Adrenal gland (tissue), 12 donors: ENCODE data around the gene PLA2G10. TPM values are rescaled to one million over a fixed set of nuclear protein-coding genes. Genes with fewer than 3 reads are reported as not detected.
"Not testable (repeated sequence)": the region's sequence is repeated elsewhere in the genome, so short reads cannot be mapped to it uniquely, and the experiment has no call there.

Experiments
- DNase-seq, 7 donors: peaks; one replicate each; pipeline ENCODE4 v3.0.0-alpha.2; 2019 to 2020
- H3K27ac ChIP-seq, 5 donors: fragments of 200-600 bp; sonication (generic) in 4 of 5; 1 replicate in 3 of 5; 2 replicates in 2 of 5; pipeline versions ENCODE4 v1.5.1 to v1.8.0; 2016 to 2020; ENCODE audit warnings: mild to moderate bottlenecking in 1 of 5
- H3K27me3 ChIP-seq: fragments of 200-600 bp; 2 replicates; pipeline ENCODE4 v1.8.0; 2021
- H3K36me3 ChIP-seq, 2 donors: fragments of 200-600 bp; replicated peaks in 1 of 2; 1 replicate in 1 of 2; 2 replicates in 1 of 2; pipeline versions ENCODE4 v1.5.1 to v1.8.0; 2018 to 2022
- H3K4me1 ChIP-seq, 2 donors: fragments of 200-600 bp; replicated peaks in 1 of 2; 1 replicate in 1 of 2; 2 replicates in 1 of 2; pipeline versions ENCODE4 v1.5.1 to v1.8.0; 2018 to 2021
- H3K4me3 ChIP-seq, 4 donors: fragments of 200-600 bp; sonication (generic) in 3 of 4; one replicate each; pipeline ENCODE4 v1.5.1; 2016 to 2018
- H3K9me3 ChIP-seq, 3 donors: fragments of 200-600 bp; sonication (generic) in 1 of 3; replicated peaks in 1 of 3; 1 replicate in 2 of 3; 2 replicates in 1 of 3; pipeline versions ENCODE4 v1.5.1 to v1.8.0; 2016 to 2021
- CTCF ChIP-seq, 6 experiments: fragments of 450-650 bp in 4 of 6; fragments of 200-600 bp in 2 of 6; sonication (generic) in 1 of 6; IDR thresholded peaks; 1 replicate in 5 of 6; 2 replicates in 1 of 6; pipeline versions ENCODE4 v1.5.1 to v1.8.0; 2016 to 2021; ENCODE audit warnings: antibody characterized with exemption in 6 of 6, mild to moderate bottlenecking in 2 of 6, moderate library complexity in 1 of 6
- POLR2A ChIP-seq, 2 donors: fragments of 450-650 bp; IDR thresholded peaks; one replicate each; pipeline ENCODE4 v1.6.1; 2017; ENCODE audit warnings: antibody characterized with exemption in 2 of 2, mild to moderate bottlenecking in 2 of 2, moderate library complexity in 1 of 2
- WGBS, 4 donors: extraction: QIAGEN DNeasy Blood & Tissue Kit in 2 of 4; methylation state at CpG; one replicate each; pipeline versions ENCODE4 v1.1.5 to v1.1.7; 2013 to 2017; 5-methylcytosine and 5-hydroxymethylcytosine counted together
- intact Hi-C, 2 donors: fragments of 100-400 bp; cut with DNase I; formaldehyde crosslinking; loops; one replicate each; pipeline versions ENCODE4 v1.14.1 to v1.15.0; 2022 to 2023
- polyA plus RNA-seq, 3 donors: library from polyadenylated mRNA; stranded (reverse); fragments of 200-250 nt in 2 of 3; fragments of 350-450 nt in 1 of 3; fragmentation: Illumina TruSeq in 1 of 3; extraction: RNeasy Lipid Tissue Mini Kit (QIAGEN cat#74804) in 1 of 3; gene quantifications; one replicate each; pipeline ENCODE4 v1.2.3, GENCODE V29; 2013 to 2014
- total RNA-seq, 9 donors: library from RNA; depleted of rRNA in 4 of 9; stranded (reverse); fragments of >200 nt in 4 of 9; fragments of 120-200 nt in 1 of 9; fragmentation: NEBNext Ultra II Directional in 1 of 9; extraction: Animal tissue kit (Norgen Biotek cat#: 25700) in 1 of 9; gene quantifications; one replicate each; pipeline versions ENCODE4 v1.1.0 to v1.2.4, GENCODE V29; 2013 to 2023
- donor health status: healthy with polysubstance abuse.
- donor health status: Bipolar disorder and iron deficiency.
- donor health status: DM: yes; HTN: yes; CAD: no.
- donor health status: DM: no; HTN: no; CAD: no.
- donor health status: DM: no; HTN: no; CAD: no.
- donor health status: DM: yes; HTN: yes; CAD: no.

The PLA2G10 gene
- total and polyA plus RNA-seq, 12 donors, result not detected

- Histone ChIP-seq H3K27ac (no peak overlapping the region), H3K4me1 (peaks cover 10 to 19% of the 10 kb centered on the region in 2 donors), H3K36me3 (peaks cover 0 to 6% of the 10 kb centered on the region in 2 donors), H3K9me3 (no peaks in the 10 kb centered on the region), H3K27me3 (no peaks in the 10 kb centered on the region), H3K4me3 (no peak overlapping the region)
- TF ChIP-seq CTCF (IDR thresholded peaks at IDR 0.05) (no peak), POLR2A (IDR thresholded peaks at IDR 0.05) (no peak)
- intact Hi-C loops, result no loop called here
- DNase-seq, result no peak
- 77 to 80% (median 78%) methylated on average over 12 of the region's 12 CpGs for WGBS, 4 donors
These were observed 58.5 kb downstream of the PLA2G10 start for GRCh38 chr16:14635395-14636165.

GRCh38 chr16:14634389-14634725 is 59.8 kb downstream of the PLA2G10 start:
- Histone ChIP-seq H3K36me3 (peaks cover 0 to 6% of the 10 kb centered on the region in 2 donors), H3K27ac (peak overlapping the region in 2 of 5 donors; percentile 94 to 97), H3K4me1 (peaks cover 10 to 20% of the 10 kb centered on the region in 2 donors), H3K9me3 (no peaks in the 10 kb centered on the region), H3K4me3 (peak overlapping the region in 1 of 4 donors; percentile 68), H3K27me3 (no peaks in the 10 kb centered on the region)
- 61 to 72% (median 71%) methylated on average over 7 of the region's 7 CpGs for WGBS, 4 donors
- intact Hi-C loops, result no loop called here
- DNase-seq, result no peak
- no peak for TF ChIP-seq CTCF (IDR thresholded peaks at IDR 0.05)
- no peak for TF ChIP-seq POLR2A (IDR thresholded peaks at IDR 0.05)

- peak within 1 kb of the TSS; percentile 94 to 97 (median 97) for H3K27ac ChIP-seq
- WGBS, 4 donors, result 0 to 1% (median 0%) methylated on average over 24 to 69 of the region's 69 CpGs
- peak within 1 kb of the TSS; percentile 68 to 99 (median 96) for H3K4me3 ChIP-seq
- intact Hi-C loops, result no loop called here
- peaks cover 10 to 32% of the 10 kb centered on the region in 2 donors for H3K4me1 ChIP-seq
- no peaks in the 10 kb centered on the region for H3K9me3 ChIP-seq
- peak; percentile 99 to 100 (median 99) for DNase-seq
- peak; percentile 98 to 99 for TF ChIP-seq POLR2A (IDR thresholded peaks at IDR 0.05)
- TF ChIP-seq CTCF (IDR thresholded peaks at IDR 0.05), result no peak
- H3K36me3 ChIP-seq, result peaks cover 0 to 2% of the 10 kb centered on the region in 2 donors
- no peaks in the 10 kb centered on the region for H3K27me3 ChIP-seq
These were observed 61.2 kb downstream of the PLA2G10 start, which contains the start of gene BFAR for GRCh38 chr16:14632693-14633569. Gene BFAR, plus strand, starts transcription at chr16:14632951. Its CDS starts 11,396 bp downstream, at chr16:14644347.

- DNase-seq, result peak in 5 of 7 donors; percentile 25 to 72 (median 36)
- Histone ChIP-seq H3K4me1 (peaks cover 10 to 32% of the 10 kb centered on the region in 2 donors), H3K27ac (peak overlapping the region; percentile 76 to 96 (median 90)), H3K4me3 (peak overlapping the region in 3 of 4 donors; percentile 39 to 96 (median 75)), H3K36me3 (peaks cover 0 to 22% of the 10 kb centered on the region in 2 donors)
- H3K27me3 ChIP-seq, H3K9me3 ChIP-seq, intact Hi-C loops: not testable (repeated sequence)
- 82 to 85% (median 84%) methylated on average over 29 of the region's 29 CpGs for WGBS, 4 donors
These were observed 63.3 kb downstream of the PLA2G10 start for GRCh38 chr16:14630620-14631330.
